ENCODE data around the gene EMB. TPM values are rescaled to one million over a fixed set of nuclear protein-coding genes. Genes with fewer than 3 reads are reported as not detected.
"Not testable (repeated sequence)": the region's sequence is repeated elsewhere in the genome, so short reads cannot be mapped to it uniquely, and the experiment has no call there.

The EMB gene
- total and polyA plus RNA-seq, 5 donors from 2014 or later: 130 to 304 (median 209) TPM

DNA sequence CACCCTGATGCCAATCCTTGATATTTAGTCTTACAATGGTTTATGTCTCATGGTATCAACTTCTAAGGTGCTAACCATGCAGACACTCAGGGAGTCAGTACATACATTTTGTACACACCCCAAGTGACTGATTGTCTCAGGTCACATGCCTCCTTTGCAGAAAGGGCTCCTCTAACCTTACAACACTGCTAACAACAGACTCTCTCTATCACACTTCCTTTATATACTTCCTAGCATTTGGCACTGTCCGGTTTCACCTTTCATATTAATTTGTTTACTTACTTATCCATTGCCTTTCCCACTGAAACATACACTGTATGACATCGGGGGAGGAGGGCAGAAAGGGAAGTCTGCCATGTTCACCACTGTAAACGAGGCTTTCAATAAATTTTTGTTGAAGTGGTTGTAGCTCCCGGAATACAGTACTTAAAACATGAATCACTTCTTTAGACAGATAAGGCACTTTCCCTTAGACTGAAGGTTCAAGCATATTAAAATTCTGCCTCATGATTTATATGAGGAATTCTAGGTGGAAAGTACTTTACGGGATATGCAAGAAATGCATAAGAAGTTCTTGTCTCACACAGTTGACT, 20.6 kb downstream of the EMB start:
- Mint-ChIP-seq H3K27ac (peak overlapping the region in 1 of 3 donors; percentile 15), H3K36me3 (peaks cover 45% of the 10 kb centered on the region), H3K4me3 (peak overlapping the region in 1 of 4 donors; percentile 17), H3K9me3 (peaks cover 0 to 7% (median 0%) of the 10 kb centered on the region in 7 donors), H3K4me1 (peaks cover 53 to 87% (median 69%) of the 10 kb centered on the region in 4 donors), H3K27me3 (no peaks in the 10 kb centered on the region)
- no peaks in the 10 kb centered on the region for H3K9me3 ChIP-seq (ENCODE audit: control insufficient read depth in 2 of 2, low read length in 2 of 2)
- peaks cover 26% of the 10 kb centered on the region for H3K4me1 ChIP-seq (ENCODE audit: control insufficient read depth, insufficient read depth, low read length, poor library complexity, severe bottlenecking)
- H3K36me3 ChIP-seq (ENCODE audit: control insufficient read depth, insufficient read depth, low read length): peaks cover 6% of the 10 kb centered on the region
- H3K27ac ChIP-seq (ENCODE audit: insufficient read depth, low read length, poor library complexity, severe bottlenecking): no peak overlapping the region
- H3K27me3 ChIP-seq (ENCODE audit: control insufficient read depth, insufficient read depth, low read length): no peaks in the 10 kb centered on the region
- DNase-seq (no peak), ATAC-seq (ENCODE audit: low read depth in 2 of 2) (no peak)
- H3K4me3 ChIP-seq (ENCODE audit: low read depth, low read length): no peak overlapping the region

DNA sequence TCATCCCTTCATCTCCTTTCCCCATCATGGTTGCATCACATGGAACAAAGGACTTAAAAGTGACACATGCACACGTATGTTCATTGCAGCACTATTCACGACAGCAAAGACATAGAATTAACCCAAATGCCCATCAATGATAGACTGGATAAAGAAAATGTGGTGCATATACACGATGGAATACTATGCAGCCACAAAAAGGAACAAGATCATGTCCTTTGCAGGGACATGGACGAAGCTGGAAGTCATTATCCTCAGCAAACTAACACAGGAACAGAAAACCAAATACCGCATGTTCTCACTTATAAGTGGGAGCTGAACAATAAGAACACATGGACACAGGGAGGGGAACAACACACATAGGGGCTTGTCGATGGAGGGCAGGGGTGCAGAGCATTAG, 21.4 kb downstream of the EMB start:
- Mint-ChIP-seq H3K27ac (peak overlapping the region in 1 of 3 donors; percentile 89), H3K36me3 (peaks cover 38% of the 10 kb centered on the region), H3K4me1 (peaks cover 55 to 87% (median 70%) of the 10 kb centered on the region in 4 donors)
- H3K4me3 ChIP-seq (ENCODE audit: low read depth, low read length); H3K36me3 ChIP-seq (ENCODE audit: control insufficient read depth, insufficient read depth, low read length); H3K4me3 Mint-ChIP-seq; H3K9me3 ChIP-seq (ENCODE audit: control insufficient read depth in 2 of 2, low read length in 2 of 2); DNase-seq; H3K9me3 Mint-ChIP-seq; H3K27ac ChIP-seq (ENCODE audit: insufficient read depth, low read length, poor library complexity, severe bottlenecking); H3K27me3 ChIP-seq (ENCODE audit: control insufficient read depth, insufficient read depth, low read length); H3K27me3 Mint-ChIP-seq; ATAC-seq (ENCODE audit: low read depth in 2 of 2): not testable (repeated sequence)
- peaks cover 34% of the 10 kb centered on the region for H3K4me1 ChIP-seq (ENCODE audit: control insufficient read depth, insufficient read depth, low read length, poor library complexity, severe bottlenecking)

DNA sequence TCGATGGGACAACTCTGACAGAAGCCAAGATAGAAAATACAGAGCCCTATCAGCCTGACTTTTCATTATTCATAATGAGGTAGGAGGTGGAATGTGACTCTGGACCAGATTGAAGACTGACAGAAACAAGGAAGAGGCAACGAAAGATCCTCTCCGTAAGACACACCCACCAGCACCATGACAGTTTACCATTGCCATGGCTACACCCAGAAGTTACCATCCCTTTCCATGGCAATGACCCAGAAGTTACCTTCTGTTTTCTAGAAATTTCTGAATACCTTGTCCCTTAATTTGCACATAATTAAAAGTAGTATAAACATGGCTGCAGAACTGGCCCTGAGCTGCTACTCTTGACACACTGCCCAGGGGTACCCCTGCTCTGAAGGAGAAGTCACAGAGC, 24.5 kb downstream of the EMB start:
- peak overlapping the region; percentile 74 for H3K27ac ChIP-seq (ENCODE audit: insufficient read depth, low read length, poor library complexity, severe bottlenecking)
- Mint-ChIP-seq H3K27ac (peak overlapping the region; percentile 90 to 95 (median 90)), H3K4me1 (peaks cover 61 to 88% (median 74%) of the 10 kb centered on the region in 4 donors), H3K36me3 (peaks cover 26% of the 10 kb centered on the region), H3K4me3 (peak overlapping the region; percentile 50 to 70 (median 56))
- ATAC-seq (ENCODE audit: low read depth in 2 of 2); H3K9me3 Mint-ChIP-seq; DNase-seq; H3K27me3 ChIP-seq (ENCODE audit: control insufficient read depth, insufficient read depth, low read length); H3K9me3 ChIP-seq (ENCODE audit: control insufficient read depth in 2 of 2, low read length in 2 of 2); H3K27me3 Mint-ChIP-seq; H3K36me3 ChIP-seq (ENCODE audit: control insufficient read depth, insufficient read depth, low read length): not testable (repeated sequence)
- peak overlapping the region; percentile 51 for H3K4me3 ChIP-seq (ENCODE audit: low read depth, low read length)
- H3K4me1 ChIP-seq (ENCODE audit: control insufficient read depth, insufficient read depth, low read length, poor library complexity, severe bottlenecking): peaks cover 43% of the 10 kb centered on the region

DNA sequence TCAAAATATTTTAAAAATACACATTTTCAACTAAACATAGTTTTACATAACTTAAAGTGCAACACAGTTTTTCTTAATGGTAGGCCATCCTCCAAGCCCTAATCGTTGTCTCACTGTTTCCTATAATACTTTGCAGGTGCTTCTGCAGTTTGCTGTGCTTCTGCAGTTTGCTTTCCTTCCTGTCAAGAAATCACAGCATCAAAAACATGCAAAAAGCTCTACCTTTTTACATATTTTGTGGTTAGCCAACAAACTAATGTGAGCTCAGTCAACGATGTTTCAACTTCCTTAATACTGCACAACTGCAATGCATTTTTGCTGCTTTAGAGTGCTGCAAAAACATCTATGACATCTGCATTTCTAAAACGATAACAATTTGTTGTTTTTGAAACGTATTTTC, 25.2 kb downstream of the EMB start:
- peaks cover 0 to 6% (median 0%) of the 10 kb centered on the region in 7 donors for H3K9me3 Mint-ChIP-seq
- H3K36me3 Mint-ChIP-seq: peaks cover 24% of the 10 kb centered on the region
- DNase-seq: peak in 2 of 3 donors; percentile 76 to 81

DNA sequence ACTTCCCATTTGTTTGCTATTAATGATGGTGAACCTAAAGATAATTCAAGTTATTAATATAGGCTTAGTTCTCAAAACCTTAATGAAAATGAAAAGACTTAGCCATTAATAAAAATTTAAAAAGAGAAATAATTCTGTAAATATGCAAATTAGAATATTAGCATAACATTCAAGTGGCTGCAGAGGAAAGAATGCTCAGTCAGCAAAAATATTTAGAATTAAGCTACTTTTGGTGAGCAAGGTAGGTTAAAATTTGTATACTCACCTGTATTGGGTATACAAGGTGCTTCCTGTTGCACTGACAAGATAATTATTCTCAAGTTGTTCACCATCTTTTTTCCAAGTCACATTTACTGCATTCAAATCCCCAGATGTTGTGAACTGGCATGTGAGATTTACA, 30.2 kb downstream of the EMB start:
- not testable (repeated sequence) for H3K27ac ChIP-seq (ENCODE audit: insufficient read depth, low read length, poor library complexity, severe bottlenecking); H3K9me3 Mint-ChIP-seq; DNase-seq; H3K4me3 Mint-ChIP-seq; H3K4me3 ChIP-seq (ENCODE audit: low read depth, low read length); H3K9me3 ChIP-seq (ENCODE audit: control insufficient read depth in 2 of 2, low read length in 2 of 2); ATAC-seq (ENCODE audit: low read depth in 2 of 2); H3K27me3 Mint-ChIP-seq; H3K27me3 ChIP-seq (ENCODE audit: control insufficient read depth, insufficient read depth, low read length)
- H3K27ac Mint-ChIP-seq: peak overlapping the region in 1 of 3 donors; percentile 61
- H3K36me3 Mint-ChIP-seq: peaks cover 19% of the 10 kb centered on the region
- H3K36me3 ChIP-seq (ENCODE audit: control insufficient read depth, insufficient read depth, low read length): peaks cover 16% of the 10 kb centered on the region
- peaks cover 32% of the 10 kb centered on the region for H3K4me1 ChIP-seq (ENCODE audit: control insufficient read depth, insufficient read depth, low read length, poor library complexity, severe bottlenecking)
- peaks cover 45 to 78% (median 62%) of the 10 kb centered on the region in 4 donors for H3K4me1 Mint-ChIP-seq

More for the DNA sequence above, 25.2 kb downstream of the EMB start:
- peak; percentile 85 for ATAC-seq (ENCODE audit: low read depth in 2 of 2)
- peaks cover 46% of the 10 kb centered on the region for H3K4me1 ChIP-seq (ENCODE audit: control insufficient read depth, insufficient read depth, low read length, poor library complexity, severe bottlenecking)
- H3K9me3 ChIP-seq (ENCODE audit: control insufficient read depth in 2 of 2, low read length in 2 of 2): no peaks in the 10 kb centered on the region
- peak overlapping the region; percentile 74 for H3K27ac ChIP-seq (ENCODE audit: insufficient read depth, low read length, poor library complexity, severe bottlenecking)
- peaks cover 65 to 92% (median 78%) of the 10 kb centered on the region in 4 donors for H3K4me1 Mint-ChIP-seq
- no peaks in the 10 kb centered on the region for H3K27me3 Mint-ChIP-seq
- peak overlapping the region; percentile 50 to 70 (median 56) for H3K4me3 Mint-ChIP-seq
- H3K4me3 ChIP-seq (ENCODE audit: low read depth, low read length): peak overlapping the region; percentile 51
- H3K36me3 ChIP-seq (ENCODE audit: control insufficient read depth, insufficient read depth, low read length): peaks cover 3% of the 10 kb centered on the region
- H3K27ac Mint-ChIP-seq: peak overlapping the region in 2 of 3 donors; percentile 90 to 95
- H3K27me3 ChIP-seq (ENCODE audit: control insufficient read depth, insufficient read depth, low read length): no peaks in the 10 kb centered on the region

DNA sequence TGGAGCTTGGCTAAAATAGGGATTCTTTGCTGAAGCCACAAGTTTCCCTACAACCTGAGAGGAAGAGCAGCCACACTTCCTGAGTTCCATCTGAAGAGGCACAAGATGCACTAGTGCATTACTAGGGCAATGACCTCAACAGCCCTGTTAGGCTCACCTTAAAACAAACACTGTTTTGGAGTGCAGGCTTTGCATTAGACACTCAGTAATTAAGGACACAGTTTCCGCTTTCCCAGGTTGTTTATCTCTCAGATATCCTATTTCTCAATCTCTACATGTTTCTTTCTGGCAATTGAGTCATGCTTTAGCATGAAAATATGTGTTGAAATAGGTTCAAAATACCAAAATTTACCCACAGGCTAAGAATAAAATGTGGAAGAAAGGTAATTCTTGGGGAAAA, 34.2 kb downstream of the EMB start:
- ATAC-seq (ENCODE audit: low read depth in 2 of 2): no peak
- no peak overlapping the region for H3K27ac ChIP-seq (ENCODE audit: insufficient read depth, low read length, poor library complexity, severe bottlenecking)
- Mint-ChIP-seq H3K27me3 (no peaks in the 10 kb centered on the region), H3K4me3 (no peak overlapping the region), H3K36me3 (peaks cover 34% of the 10 kb centered on the region), H3K4me1 (peaks cover 34 to 58% (median 46%) of the 10 kb centered on the region in 4 donors), H3K27ac (peak overlapping the region in 2 of 3 donors; percentile 29 to 52), H3K9me3 (no peaks in the 10 kb centered on the region)
- no peak for DNase-seq
- no peaks in the 10 kb centered on the region for H3K9me3 ChIP-seq (ENCODE audit: control insufficient read depth in 2 of 2, low read length in 2 of 2)
- H3K4me3 ChIP-seq (ENCODE audit: low read depth, low read length): no peak overlapping the region
- H3K4me1 ChIP-seq (ENCODE audit: control insufficient read depth, insufficient read depth, low read length, poor library complexity, severe bottlenecking): peaks cover 9% of the 10 kb centered on the region
- H3K27me3 ChIP-seq (ENCODE audit: control insufficient read depth, insufficient read depth, low read length): no peaks in the 10 kb centered on the region
- peaks cover 22% of the 10 kb centered on the region for H3K36me3 ChIP-seq (ENCODE audit: control insufficient read depth, insufficient read depth, low read length)

DNA sequence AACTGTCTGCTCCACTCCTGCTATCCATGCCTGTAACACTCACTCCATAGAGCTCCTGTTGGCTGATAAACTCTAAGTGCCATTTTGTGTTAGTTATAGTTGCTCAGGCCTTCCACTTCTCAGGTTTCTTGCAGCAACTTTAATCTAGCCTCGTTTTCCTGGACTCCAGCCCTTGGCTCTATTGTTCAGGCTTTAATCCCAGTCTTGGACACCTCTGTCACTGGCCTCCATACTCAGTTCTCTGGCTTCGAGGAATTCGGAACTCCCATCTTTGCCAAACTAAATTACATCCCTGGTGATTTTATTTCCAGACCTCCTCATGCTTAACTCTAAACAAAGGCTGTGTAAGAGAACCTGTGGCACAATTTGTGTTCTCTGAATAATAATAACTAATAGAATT, 39.8 kb downstream of the EMB start:
- Histone ChIP-seq H3K9me3 (ENCODE audit: control insufficient read depth in 2 of 2, low read length in 2 of 2) (no peaks in the 10 kb centered on the region), H3K36me3 (ENCODE audit: control insufficient read depth, insufficient read depth, low read length) (peaks cover 36% of the 10 kb centered on the region)
- peaks cover 41% of the 10 kb centered on the region for H3K36me3 Mint-ChIP-seq

More for the DNA sequence above, 39.8 kb downstream of the EMB start:
- Histone ChIP-seq H3K27me3 (ENCODE audit: control insufficient read depth, insufficient read depth, low read length) (no peaks in the 10 kb centered on the region), H3K4me1 (ENCODE audit: control insufficient read depth, insufficient read depth, low read length, poor library complexity, severe bottlenecking) (peaks cover 7% of the 10 kb centered on the region), H3K27ac (ENCODE audit: insufficient read depth, low read length, poor library complexity, severe bottlenecking) (no peak overlapping the region), H3K4me3 (ENCODE audit: low read depth, low read length) (no peak overlapping the region)
- no peak overlapping the region for H3K27ac Mint-ChIP-seq
- DNase-seq (no peak), ATAC-seq (ENCODE audit: low read depth in 2 of 2) (no peak)
- H3K27me3 Mint-ChIP-seq: no peaks in the 10 kb centered on the region
- H3K4me3 Mint-ChIP-seq: peak overlapping the region in 1 of 4 donors; percentile 75
- peaks cover 25 to 53% (median 34%) of the 10 kb centered on the region in 4 donors for H3K4me1 Mint-ChIP-seq
- H3K9me3 Mint-ChIP-seq: no peaks in the 10 kb centered on the region

Data from CD4-positive, CD25-positive, alpha-beta regulatory T cell (primary cell).